Mucosa of descending colon (tissue), 3 donors: ENCODE measurements around the gene INPP5A. TPM values are rescaled to one million over a fixed set of nuclear protein-coding genes. Genes with fewer than 3 reads are reported as not detected.

Experiments
- ATAC-seq: fragments of 200-7000 bp; cut with Tn5 transposase; one replicate; pipeline ENCODE4 v1.9.1; 2020; ENCODE audit warnings: mild to moderate bottlenecking, moderate library complexity
- DNase-seq, 3 donors: peaks; one replicate each; pipeline ENCODE4 v3.0.0-alpha.2; 2020
- H3K36me3 ChIP-seq: fragments of 200-600 bp; one replicate; pipeline ENCODE4 v1.8.0; 2021; ENCODE audit warnings: low read depth, mild to moderate bottlenecking
- H3K4me1 ChIP-seq: fragments of 200-600 bp; one replicate; pipeline ENCODE4 v1.8.0; 2021; ENCODE audit warnings: low read depth, mild to moderate bottlenecking
- H3K4me3 ChIP-seq: fragments of 200-600 bp; one replicate; pipeline ENCODE4 v1.8.0; 2021; ENCODE audit warnings: mild to moderate bottlenecking
- H3K9me3 ChIP-seq: fragments of 200-600 bp; one replicate; pipeline ENCODE4 v1.8.0; 2021; ENCODE audit warnings: mild to moderate bottlenecking
- CTCF ChIP-seq: fragments of 200-600 bp; IDR thresholded peaks from one replicate; pipeline ENCODE4 v1.8.0; 2022; ENCODE audit warnings: antibody characterized with exemption, mild to moderate bottlenecking
- intact Hi-C, 2 donors: fragments of 100-400 bp; cut with DNase I in 1 of 2; cut with micrococcal nuclease in 1 of 2; formaldehyde crosslinking; loops; one replicate each; pipeline versions ENCODE4 v1.11.0 to v1.11.1; 2022; cut with DNase I, micrococcal nuclease
- total RNA-seq, 3 donors: library from RNA; stranded (reverse); fragmentation: NEBNext Ultra II Directional in 2 of 3; extraction: Animal tissue kit (Norgen Biotek cat#: 25700) in 2 of 3; gene quantifications; one replicate each; pipeline versions ENCODE4 v1.2.1 to v1.2.4, GENCODE V29; 2021 to 2023
- donor health status: DM: no; HTN: no; CAD: no; lungs with moderate emphysema.
- donor health status: DM: no; HTN: no; CAD: no.
- donor health status: DM: no; HTN: yes; CAD: no.

Gene INPP5A
- total RNA-seq, 3 donors from 2014 or later, result 31.7 to 92.8 (median 32.0) TPM

- Histone ChIP-seq H3K4me3 (no peak overlapping the region), H3K4me1 (peaks cover 27% of the 10 kb centered on the region), H3K9me3 (no peaks in the 10 kb centered on the region), H3K36me3 (no peaks in the 10 kb centered on the region)
- DNase-seq, result peak in 1 of 3 donors; percentile 36
- intact Hi-C loops, result no loop called here
- TF ChIP-seq CTCF, result no peak
- no peak for ATAC-seq
Measured at GRCh38 chr10:132520177-132520811, 17.3 kb upstream of the INPP5A start.

- peak in 1 of 3 donors; percentile 42 for DNase-seq
- Histone ChIP-seq H3K9me3 (no peaks in the 10 kb centered on the region), H3K4me1 (peaks cover 27% of the 10 kb centered on the region), H3K36me3 (no peaks in the 10 kb centered on the region), H3K4me3 (no peak overlapping the region)
- intact Hi-C loops, result no loop called here
- no peak for TF ChIP-seq CTCF
- no peak for ATAC-seq
Measured at GRCh38 chr10:132521041-132521465, 16.5 kb upstream of the INPP5A start.

- H3K4me1 ChIP-seq, result peaks cover 27% of the 10 kb centered on the region
- H3K36me3 ChIP-seq, result no peaks in the 10 kb centered on the region
- no peak for ATAC-seq
- TF ChIP-seq CTCF, result no peak
- peak in 2 of 3 donors; percentile 19 to 36 for DNase-seq
- H3K4me3 ChIP-seq, result no peak overlapping the region
- intact Hi-C loops, result no loop called here
- H3K9me3 ChIP-seq, result no peaks in the 10 kb centered on the region
Measured at GRCh38 chr10:132521466-132522102, 16.0 kb upstream of the INPP5A start.

GRCh38 chr10:132522521-132523411, 14.8 kb upstream of the INPP5A start:
- H3K36me3 ChIP-seq, result no peaks in the 10 kb centered on the region
- ATAC-seq (no peak), DNase-seq (peak in 2 of 3 donors; percentile 16 to 40)
- intact Hi-C loops, result no loop called here
- H3K4me1 ChIP-seq, result peaks cover 18% of the 10 kb centered on the region
- no peak overlapping the region for H3K4me3 ChIP-seq
- no peak for TF ChIP-seq CTCF
- H3K9me3 ChIP-seq, result no peaks in the 10 kb centered on the region

GRCh38 chr10:132523561-132524442, 13.8 kb upstream of the INPP5A start:
- H3K4me1 ChIP-seq, result peaks cover 7% of the 10 kb centered on the region
- no peak overlapping the region for H3K4me3 ChIP-seq
- no peaks in the 10 kb centered on the region for H3K36me3 ChIP-seq
- no peaks in the 10 kb centered on the region for H3K9me3 ChIP-seq
- TF ChIP-seq CTCF, result no peak
- intact Hi-C loops, result no loop called here
- DNase-seq (peak in 1 of 3 donors; percentile 24), ATAC-seq (no peak)
